ENCODE measurements around the gene TEAD2. TPM values are rescaled to one million over a fixed set of nuclear protein-coding genes. Genes with fewer than 3 reads are reported as not detected.

TEAD2 gene
- total and polyA plus RNA-seq, 9 of the 15 experiments (the other 6 are each of a cell fraction or from before 2014, with no cell fraction given): 1.6 to 27.0 (median 13.9) TPM

DNA sequence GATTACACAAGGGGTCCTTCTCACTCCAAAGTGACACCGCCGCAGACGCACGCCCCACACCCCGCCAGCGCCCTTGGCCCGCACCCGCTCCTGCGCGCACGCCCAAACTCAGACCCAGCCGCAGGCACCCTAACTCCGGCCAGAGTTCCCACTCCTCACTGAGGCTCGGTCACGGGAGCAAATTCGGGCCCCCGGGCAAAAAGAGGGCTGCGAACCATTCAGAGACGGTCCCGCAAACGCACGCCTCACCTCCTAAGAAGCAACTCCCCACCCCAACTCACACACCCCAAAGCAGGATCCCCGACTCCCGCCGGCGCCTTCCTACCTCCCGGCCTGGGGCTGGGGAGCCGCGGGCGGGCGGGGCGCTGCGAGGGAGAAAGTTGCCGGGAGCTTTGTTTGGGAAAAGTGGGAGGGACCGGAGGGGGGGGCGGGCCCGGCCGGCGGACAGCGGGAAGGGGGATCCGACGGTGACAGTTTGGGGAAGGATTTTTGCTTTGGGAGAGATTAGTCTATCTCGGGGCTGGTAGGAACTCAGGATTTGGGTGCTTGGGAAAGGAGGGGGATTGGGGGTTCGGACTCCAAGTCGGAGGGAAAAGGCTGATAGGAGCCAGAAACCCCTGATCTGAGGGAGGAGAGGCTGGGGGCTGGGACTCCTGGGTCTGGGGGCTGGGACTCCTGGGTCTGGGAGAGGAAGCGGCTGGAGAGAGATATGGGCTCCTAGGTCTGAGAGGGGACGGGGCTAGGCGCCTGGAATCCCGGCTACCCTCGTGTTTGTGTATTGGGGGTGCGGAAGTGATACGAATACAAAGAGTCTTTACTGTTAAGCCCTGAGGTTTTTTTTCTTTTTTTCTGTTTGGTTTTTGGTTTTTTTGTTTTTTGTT is at the start of gene TEAD2 (continued):
- TF ChIP-seq, protein P1, sequence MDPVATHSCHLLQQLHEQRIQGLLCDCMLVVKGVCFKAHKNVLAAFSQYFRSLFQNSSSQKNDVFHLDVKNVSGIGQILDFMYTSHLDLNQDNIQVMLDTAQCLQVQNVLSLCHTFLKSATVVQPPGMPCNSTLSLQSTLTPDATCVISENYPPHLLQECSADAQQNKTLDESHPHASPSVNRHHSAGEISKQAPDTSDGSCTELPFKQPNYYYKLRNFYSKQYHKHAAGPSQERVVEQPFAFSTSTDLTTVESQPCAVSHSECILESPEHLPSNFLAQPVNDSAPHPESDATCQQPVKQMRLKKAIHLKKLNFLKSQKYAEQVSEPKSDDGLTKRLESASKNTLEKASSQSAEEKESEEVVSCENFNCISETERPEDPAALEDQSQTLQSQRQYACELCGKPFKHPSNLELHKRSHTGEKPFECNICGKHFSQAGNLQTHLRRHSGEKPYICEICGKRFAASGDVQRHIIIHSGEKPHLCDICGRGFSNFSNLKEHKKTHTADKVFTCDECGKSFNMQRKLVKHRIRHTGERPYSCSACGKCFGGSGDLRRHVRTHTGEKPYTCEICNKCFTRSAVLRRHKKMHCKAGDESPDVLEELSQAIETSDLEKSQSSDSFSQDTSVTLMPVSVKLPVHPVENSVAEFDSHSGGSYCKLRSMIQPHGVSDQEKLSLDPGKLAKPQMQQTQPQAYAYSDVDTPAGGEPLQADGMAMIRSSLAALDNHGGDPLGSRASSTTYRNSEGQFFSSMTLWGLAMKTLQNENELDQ (CRISPR knock-in tag; IDR thresholded peaks at IDR 0.05; ENCODE audit: borderline replicate concordance): no peak
- TF ChIP-seq ZNF282 (CRISPR knock-in tag; IDR thresholded peaks at IDR 0.05): no peak
- TF ChIP-seq NFXL1 (CRISPR knock-in tag; IDR thresholded peaks at IDR 0.05): no peak
- TF ChIP-seq, protein P2, sequence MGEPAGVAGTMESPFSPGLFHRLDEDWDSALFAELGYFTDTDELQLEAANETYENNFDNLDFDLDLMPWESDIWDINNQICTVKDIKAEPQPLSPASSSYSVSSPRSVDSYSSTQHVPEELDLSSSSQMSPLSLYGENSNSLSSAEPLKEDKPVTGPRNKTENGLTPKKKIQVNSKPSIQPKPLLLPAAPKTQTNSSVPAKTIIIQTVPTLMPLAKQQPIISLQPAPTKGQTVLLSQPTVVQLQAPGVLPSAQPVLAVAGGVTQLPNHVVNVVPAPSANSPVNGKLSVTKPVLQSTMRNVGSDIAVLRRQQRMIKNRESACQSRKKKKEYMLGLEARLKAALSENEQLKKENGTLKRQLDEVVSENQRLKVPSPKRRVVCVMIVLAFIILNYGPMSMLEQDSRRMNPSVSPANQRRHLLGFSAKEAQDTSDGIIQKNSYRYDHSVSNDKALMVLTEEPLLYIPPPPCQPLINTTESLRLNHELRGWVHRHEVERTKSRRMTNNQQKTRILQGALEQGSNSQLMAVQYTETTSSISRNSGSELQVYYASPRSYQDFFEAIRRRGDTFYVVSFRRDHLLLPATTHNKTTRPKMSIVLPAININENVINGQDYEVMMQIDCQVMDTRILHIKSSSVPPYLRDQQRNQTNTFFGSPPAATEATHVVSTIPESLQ (CRISPR knock-in tag; IDR thresholded peaks at IDR 0.05): no peak
- TF ChIP-seq, protein P3, sequence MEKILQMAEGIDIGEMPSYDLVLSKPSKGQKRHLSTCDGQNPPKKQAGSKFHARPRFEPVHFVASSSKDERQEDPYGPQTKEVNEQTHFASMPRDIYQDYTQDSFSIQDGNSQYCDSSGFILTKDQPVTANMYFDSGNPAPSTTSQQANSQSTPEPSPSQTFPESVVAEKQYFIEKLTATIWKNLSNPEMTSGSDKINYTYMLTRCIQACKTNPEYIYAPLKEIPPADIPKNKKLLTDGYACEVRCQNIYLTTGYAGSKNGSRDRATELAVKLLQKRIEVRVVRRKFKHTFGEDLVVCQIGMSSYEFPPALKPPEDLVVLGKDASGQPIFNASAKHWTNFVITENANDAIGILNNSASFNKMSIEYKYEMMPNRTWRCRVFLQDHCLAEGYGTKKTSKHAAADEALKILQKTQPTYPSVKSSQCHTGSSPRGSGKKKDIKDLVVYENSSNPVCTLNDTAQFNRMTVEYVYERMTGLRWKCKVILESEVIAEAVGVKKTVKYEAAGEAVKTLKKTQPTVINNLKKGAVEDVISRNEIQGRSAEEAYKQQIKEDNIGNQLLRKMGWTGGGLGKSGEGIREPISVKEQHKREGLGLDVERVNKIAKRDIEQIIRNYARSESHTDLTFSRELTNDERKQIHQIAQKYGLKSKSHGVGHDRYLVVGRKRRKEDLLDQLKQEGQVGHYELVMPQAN (IDR thresholded peaks at IDR 0.05; ENCODE audit: borderline replicate concordance): 0 out of 2 replicates have a peak, but pooled peaks have one; percentile 23
- no peak for TF ChIP-seq ZNF644 (tag; IDR thresholded peaks at IDR 0.05; ENCODE audit: low read depth)
- no peak for TF ChIP-seq CBX1 (IDR thresholded peaks at IDR 0.05; ENCODE audit: low read depth)
- TF ChIP-seq SMAD2 (IDR thresholded peaks at IDR 0.05; ENCODE audit: low read depth, low read length): no peak
- no peak for TF ChIP-seq E2F3 (CRISPR knock-in tag; IDR thresholded peaks at IDR 0.05)
- TF ChIP-seq, protein P4, sequence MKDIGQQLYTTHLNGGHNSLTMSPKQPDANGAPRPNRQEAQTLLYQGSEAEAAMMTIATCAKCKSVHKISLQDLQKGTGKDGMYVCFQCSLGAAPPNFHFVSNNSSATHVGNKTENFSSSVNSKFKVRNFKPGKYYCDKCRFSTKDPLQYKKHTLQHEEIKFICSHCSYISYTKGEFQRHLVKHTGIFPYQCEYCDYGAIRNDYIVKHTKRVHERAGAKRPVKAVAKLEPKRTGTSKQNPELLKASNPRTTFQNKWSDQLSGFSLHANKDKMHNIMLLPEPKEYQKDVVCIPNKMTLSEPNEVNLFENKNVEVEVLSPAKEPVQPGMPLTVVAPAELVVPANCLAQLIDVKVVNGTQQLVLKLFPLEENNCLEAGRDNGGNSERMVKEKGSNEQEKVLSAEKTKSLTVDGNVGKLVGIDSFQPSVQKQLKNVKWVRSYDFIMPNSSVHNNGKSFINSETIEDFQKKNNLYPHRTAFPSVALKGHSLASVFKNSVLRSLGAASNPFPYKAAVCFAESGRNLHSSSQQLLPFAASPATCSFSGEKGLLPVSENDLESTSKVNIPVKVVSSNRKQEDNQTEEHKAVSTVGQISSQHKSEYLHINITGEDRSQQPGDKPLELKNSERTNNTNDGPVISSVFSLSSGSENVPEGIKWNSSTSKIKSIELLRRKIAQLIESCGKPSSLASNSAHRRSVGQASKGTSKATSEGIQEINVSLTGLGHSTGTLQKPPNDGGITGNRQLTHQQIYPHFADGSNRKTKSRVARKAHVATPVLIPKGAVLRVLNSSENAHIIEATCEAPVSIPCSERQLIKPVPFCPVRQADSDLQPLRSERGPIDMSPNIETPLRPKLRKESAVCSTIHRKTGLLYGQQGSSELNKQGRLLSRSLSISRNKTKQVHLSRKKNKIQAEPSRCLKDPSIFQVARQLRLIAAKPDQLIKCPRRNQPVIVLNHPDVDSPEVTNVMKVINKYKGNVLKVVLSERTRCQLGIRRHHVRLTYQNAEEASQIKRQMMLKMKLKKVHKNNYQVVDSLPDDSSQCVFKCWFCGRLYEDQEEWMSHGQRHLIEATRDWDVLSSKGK (CRISPR knock-in tag; IDR thresholded peaks at IDR 0.05): no peak
- TF ChIP-seq PML (IDR thresholded peaks at IDR 0.05; ENCODE audit: low read length): no peak
- TF ChIP-seq, protein P5, sequence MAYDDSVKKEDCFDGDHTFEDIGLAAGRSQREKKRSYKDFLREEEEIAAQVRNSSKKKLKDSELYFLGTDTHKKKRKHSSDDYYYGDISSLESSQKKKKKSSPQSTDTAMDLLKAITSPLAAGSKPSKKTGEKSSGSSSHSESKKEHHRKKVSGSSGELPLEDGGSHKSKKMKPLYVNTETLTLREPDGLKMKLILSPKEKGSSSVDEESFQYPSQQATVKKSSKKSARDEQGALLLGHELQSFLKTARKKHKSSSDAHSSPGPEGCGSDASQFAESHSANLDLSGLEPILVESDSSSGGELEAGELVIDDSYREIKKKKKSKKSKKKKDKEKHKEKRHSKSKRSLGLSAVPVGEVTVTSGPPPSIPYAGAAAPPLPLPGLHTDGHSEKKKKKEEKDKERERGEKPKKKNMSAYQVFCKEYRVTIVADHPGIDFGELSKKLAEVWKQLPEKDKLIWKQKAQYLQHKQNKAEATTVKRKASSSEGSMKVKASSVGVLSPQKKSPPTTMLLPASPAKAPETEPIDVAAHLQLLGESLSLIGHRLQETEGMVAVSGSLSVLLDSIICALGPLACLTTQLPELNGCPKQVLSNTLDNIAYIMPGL (CRISPR knock-in tag; IDR thresholded peaks at IDR 0.05): 0 out of 2 replicates have a peak, but pooled peaks have one; percentile 56
- no peak for TF ChIP-seq PPARD (CRISPR knock-in tag; IDR thresholded peaks at IDR 0.05)
- no peak for TF ChIP-seq ELF1 (tag; IDR thresholded peaks at IDR 0.05)

Data from K562 (cell line).